ENCODE measurements around the gene TOPORS. TPM values are rescaled to one million over a fixed set of nuclear protein-coding genes. Genes with fewer than 3 reads are reported as not detected.

TOPORS gene
- polyA plus RNA-seq, 1 of the 3 experiments (the other 2 are of a cell fraction): 4.9 TPM

DNA sequence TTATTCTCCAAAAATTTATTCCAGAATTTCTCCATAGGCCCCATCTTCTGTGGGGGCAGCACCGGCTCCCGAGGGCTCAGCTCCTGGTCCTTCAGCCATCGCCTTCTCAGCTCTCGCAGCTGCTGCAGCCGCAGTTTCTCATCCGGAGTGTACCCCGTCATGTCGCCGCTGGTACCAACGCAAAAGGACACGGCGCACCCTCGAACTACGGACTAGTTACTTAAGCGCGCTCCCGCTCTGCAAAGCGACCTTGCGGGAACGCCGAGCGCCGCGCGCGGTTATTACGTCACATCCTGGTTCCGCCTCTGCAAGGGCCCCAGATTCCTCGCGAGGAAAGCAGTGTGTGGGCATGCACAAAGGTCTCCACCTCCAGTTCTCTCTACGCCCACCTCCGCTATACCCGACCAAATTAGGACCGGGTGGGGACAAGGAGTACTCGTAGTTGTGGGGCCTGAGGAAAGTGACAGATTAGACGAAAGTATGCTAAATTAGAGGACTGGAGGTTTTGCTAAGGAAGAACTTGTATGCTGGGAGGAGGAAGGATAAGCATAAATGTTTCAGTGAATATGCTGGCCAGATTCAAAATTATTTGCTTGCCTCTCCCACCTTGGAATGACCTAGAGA lies 20.6 kb upstream of the TOPORS start, which contains the start of gene NDUFB6 (continued):
- TF ChIP-seq GABPA (IDR thresholded peaks at IDR 0.05; ENCODE audit: low read depth) (peak; percentile 85), FOXJ3 (CRISPR knock-in tag; IDR thresholded peaks at IDR 0.05) (no peak), CHD2 (IDR thresholded peaks at IDR 0.05; ENCODE audit: low read length, partially characterized antibody) (peak; percentile 98), SMC3 (IDR thresholded peaks at IDR 0.05; ENCODE audit: low read depth, low read length) (no peak), RFX5 (IDR thresholded peaks at IDR 0.05; ENCODE audit: low read length) (no peak)
- TF ChIP-seq, protein P1, sequence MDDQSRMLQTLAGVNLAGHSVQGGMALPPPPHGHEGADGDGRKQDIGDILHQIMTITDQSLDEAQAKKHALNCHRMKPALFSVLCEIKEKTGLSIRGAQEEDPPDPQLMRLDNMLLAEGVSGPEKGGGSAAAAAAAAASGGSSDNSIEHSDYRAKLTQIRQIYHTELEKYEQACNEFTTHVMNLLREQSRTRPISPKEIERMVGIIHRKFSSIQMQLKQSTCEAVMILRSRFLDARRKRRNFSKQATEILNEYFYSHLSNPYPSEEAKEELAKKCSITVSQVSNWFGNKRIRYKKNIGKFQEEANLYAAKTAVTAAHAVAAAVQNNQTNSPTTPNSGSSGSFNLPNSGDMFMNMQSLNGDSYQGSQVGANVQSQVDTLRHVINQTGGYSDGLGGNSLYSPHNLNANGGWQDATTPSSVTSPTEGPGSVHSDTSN (IDR thresholded peaks at IDR 0.05): no peak

DNA sequence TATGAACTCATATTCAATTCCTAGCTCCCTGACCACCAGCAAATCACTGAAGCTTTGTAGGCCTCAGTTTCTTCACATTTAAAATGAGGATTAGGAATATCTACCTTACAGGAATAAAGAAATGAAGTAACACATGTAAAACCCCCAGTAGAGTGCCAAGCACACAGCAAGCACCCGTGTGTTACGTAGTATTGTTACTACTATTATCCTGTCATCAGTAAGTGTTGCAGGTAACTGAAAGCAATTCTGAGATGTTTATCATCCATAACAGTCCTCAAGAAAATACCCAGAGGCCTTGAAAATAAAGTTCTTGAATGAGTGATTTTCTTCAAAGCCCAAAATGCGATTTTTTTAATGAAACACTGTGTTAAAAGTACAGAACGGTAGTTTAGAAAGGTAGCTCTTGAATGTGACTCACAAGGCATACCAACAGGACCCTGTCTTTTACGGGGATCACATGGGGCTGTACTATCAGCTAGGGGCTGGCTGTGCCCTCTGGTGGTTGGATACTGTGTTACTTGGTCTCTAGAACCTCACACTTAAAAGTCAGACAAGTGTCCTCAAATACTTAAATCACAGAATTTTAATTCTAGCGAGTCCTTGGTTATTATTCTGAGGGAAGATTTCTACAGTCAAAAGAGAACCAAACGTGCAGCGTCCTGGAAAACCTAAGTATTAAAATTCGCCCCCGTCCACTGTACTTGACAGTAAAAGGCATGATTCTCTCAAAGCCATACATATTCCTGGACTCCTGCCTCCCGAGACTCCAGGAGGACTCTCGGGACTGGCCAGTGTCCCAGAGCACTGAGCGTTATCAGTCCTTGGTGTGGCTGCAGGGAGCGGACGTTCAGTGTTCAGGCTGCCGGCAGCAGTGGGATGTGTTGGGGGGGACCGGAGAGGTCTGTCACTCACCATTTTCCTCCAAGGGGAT lies 19.8 kb upstream of the TOPORS start:
- CTCF ChIA-PET: interaction anchor here (0.6 to 20.6 kb wide), 16 partner anchors 9 to 453 kb away, joined by 3 to 620 read pairs (median 4); partner anchors contain the start of genes ACO1, DNAJA1, RIGI and SMIM27
- Histone ChIP-seq H3K9me3 (no peaks in the 10 kb centered on the region), H3F3A (replicated peaks; ENCODE audit: insufficient read depth) (peaks cover 4% of the 10 kb centered on the region), H3K36me3 (replicated peaks in 1 of 2; ENCODE audit: control insufficient read depth in 1 of 2, insufficient read depth in 2 of 2, low read length in 1 of 2) (peaks cover 12% of the 10 kb centered on the region in 2 experiments), H3K9me2 (no peaks in the 10 kb centered on the region), H2AFZ (ENCODE audit: low read depth) (peak overlapping the region; percentile 74), H3K79me2 (ENCODE audit: insufficient read depth) (peaks cover 52% of the 10 kb centered on the region), H3K4me1 (ENCODE audit: control insufficient read depth in 1 of 2, insufficient read depth in 2 of 2, low read depth in 1 of 2, low read length in 1 of 2) (peaks cover 17 to 18% of the 10 kb centered on the region in 2 experiments; a peak in 3 of 4 replicates), H3K4me3 (ENCODE audit: low read depth in 2 of 2, low read length in 1 of 2) (peak overlapping the region; percentile 86 to 100), H3K9ac (peak overlapping the region; percentile 75), H4K20me1 (ENCODE audit: insufficient read depth) (peaks cover 10% of the 10 kb centered on the region; the same call in 1 of the 2 replicates), H3K4me2 (peak overlapping the region; percentile 88), H3K27me3 (ENCODE audit: insufficient read depth) (no peaks in the 10 kb centered on the region), H3K27ac (ENCODE audit: low read depth in 2 of 2, low read length in 1 of 2) (peak overlapping the region; percentile 65 to 69)
- POLR2A ChIA-PET: interaction anchor here (0.8 to 1.3 kb wide), 3 partner anchors 20 to 46 kb away, joined by 3 to 5 read pairs (median 4); partner anchors contain the start of genes RIGI, SMIM27 and TOPORS
- peak; percentile 79 for DNase-seq
- 2% methylated on average over 12 of the region's 17 CpGs for WGBS (ENCODE audit: low lambda C conversion rate)
- TF ChIP-seq GATA2 (CRISPR knock-in tag; IDR thresholded peaks at IDR 0.05) (no peak), TEAD4 (IDR thresholded peaks at IDR 0.05; ENCODE audit: borderline replicate concordance, insufficient read depth) (no peak), RFX5 (IDR thresholded peaks at IDR 0.05; ENCODE audit: low read length) (no peak), NRF1 (IDR thresholded peaks at IDR 0.05; ENCODE audit: low read depth, low read length) (no peak), TAF1 (IDR thresholded peaks at IDR 0.05; ENCODE audit: borderline replicate concordance, low read depth, low read length) (0 out of 2 replicates have a peak, but pooled peaks have one; percentile 26), TCF12 (IDR thresholded peaks at IDR 0.05) (no peak), FOXJ3 (CRISPR knock-in tag; IDR thresholded peaks at IDR 0.05) (no peak), CHD2 (IDR thresholded peaks at IDR 0.05; ENCODE audit: low read length, partially characterized antibody) (peak; percentile 39), NFIC (IDR thresholded peaks at IDR 0.05; ENCODE audit: borderline replicate concordance) (no peak), RXRA (IDR thresholded peaks at IDR 0.05; ENCODE audit: borderline replicate concordance, low read depth) (no peak), EZH2phosphoT487 (IDR thresholded peaks at IDR 0.05; ENCODE audit: borderline replicate concordance, low read depth) (no peak), POLR2AphosphoS5 (IDR thresholded peaks at IDR 0.05; ENCODE audit: low read depth, low read length) (no peak), FOSL2 (IDR thresholded peaks at IDR 0.05; ENCODE audit: borderline replicate concordance, low read depth) (no peak), EP300 (IDR thresholded peaks at IDR 0.05; ENCODE audit: borderline replicate concordance in 1 of 2, low read depth in 1 of 2, low read length in 1 of 2) (no peak), MEF2A (IDR thresholded peaks at IDR 0.05; ENCODE audit: borderline replicate concordance, low read depth) (no peak)
- TF ChIP-seq, protein P2, sequence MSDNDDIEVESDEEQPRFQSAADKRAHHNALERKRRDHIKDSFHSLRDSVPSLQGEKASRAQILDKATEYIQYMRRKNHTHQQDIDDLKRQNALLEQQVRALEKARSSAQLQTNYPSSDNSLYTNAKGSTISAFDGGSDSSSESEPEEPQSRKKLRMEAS (IDR thresholded peaks at IDR 0.05; ENCODE audit: low read depth): no peak; the same call in 1 of the 2 replicates
- TF ChIP-seq, protein P3, sequence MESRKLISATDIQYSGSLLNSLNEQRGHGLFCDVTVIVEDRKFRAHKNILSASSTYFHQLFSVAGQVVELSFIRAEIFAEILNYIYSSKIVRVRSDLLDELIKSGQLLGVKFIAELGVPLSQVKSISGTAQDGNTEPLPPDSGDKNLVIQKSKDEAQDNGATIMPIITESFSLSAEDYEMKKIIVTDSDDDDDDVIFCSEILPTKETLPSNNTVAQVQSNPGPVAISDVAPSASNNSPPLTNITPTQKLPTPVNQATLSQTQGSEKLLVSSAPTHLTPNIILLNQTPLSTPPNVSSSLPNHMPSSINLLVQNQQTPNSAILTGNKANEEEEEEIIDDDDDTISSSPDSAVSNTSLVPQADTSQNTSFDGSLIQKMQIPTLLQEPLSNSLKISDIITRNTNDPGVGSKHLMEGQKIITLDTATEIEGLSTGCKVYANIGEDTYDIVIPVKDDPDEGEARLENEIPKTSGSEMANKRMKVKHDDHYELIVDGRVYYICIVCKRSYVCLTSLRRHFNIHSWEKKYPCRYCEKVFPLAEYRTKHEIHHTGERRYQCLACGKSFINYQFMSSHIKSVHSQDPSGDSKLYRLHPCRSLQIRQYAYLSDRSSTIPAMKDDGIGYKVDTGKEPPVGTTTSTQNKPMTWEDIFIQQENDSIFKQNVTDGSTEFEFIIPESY (IDR thresholded peaks at IDR 0.05; ENCODE audit: borderline replicate concordance, low read depth): no peak
- TF ChIP-seq, protein P4, sequence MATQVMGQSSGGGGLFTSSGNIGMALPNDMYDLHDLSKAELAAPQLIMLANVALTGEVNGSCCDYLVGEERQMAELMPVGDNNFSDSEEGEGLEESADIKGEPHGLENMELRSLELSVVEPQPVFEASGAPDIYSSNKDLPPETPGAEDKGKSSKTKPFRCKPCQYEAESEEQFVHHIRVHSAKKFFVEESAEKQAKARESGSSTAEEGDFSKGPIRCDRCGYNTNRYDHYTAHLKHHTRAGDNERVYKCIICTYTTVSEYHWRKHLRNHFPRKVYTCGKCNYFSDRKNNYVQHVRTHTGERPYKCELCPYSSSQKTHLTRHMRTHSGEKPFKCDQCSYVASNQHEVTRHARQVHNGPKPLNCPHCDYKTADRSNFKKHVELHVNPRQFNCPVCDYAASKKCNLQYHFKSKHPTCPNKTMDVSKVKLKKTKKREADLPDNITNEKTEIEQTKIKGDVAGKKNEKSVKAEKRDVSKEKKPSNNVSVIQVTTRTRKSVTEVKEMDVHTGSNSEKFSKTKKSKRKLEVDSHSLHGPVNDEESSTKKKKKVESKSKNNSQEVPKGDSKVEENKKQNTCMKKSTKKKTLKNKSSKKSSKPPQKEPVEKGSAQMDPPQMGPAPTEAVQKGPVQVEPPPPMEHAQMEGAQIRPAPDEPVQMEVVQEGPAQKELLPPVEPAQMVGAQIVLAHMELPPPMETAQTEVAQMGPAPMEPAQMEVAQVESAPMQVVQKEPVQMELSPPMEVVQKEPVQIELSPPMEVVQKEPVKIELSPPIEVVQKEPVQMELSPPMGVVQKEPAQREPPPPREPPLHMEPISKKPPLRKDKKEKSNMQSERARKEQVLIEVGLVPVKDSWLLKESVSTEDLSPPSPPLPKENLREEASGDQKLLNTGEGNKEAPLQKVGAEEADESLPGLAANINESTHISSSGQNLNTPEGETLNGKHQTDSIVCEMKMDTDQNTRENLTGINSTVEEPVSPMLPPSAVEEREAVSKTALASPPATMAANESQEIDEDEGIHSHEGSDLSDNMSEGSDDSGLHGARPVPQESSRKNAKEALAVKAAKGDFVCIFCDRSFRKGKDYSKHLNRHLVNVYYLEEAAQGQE (IDR thresholded peaks at IDR 0.05; ENCODE audit: low read depth, low read length): no peak

Measured in SK-N-SH (cell line).